HL-60 (cell line): Measurements from ENCODE around the gene RPL34.

Experiments used
- GABPA ChIP-seq: IDR thresholded peaks from 2 replicates; pipeline ENCODE4 v1.6.1; 2012; ENCODE audit warnings: low read depth
- POLR2AphosphoS5 ChIP-seq: IDR thresholded peaks from 2 replicates; pipeline ENCODE4 v1.6.1; 2012; ENCODE audit warnings: low read depth
- SPI1 ChIP-seq: IDR thresholded peaks from 2 replicates; pipeline ENCODE4 v1.6.1; 2012; ENCODE audit warnings: low read depth, mild to moderate bottlenecking, borderline replicate concordance
- TF ChIP-seq, protein P1 (sequence below): IDR thresholded peaks from one replicate; pipeline ENCODE4 v1.5.1; 2011; ENCODE audit warnings: low read length, control low read depth, inconsistent platforms; ENCODE audit not compliant: insufficient read depth
- TF ChIP-seq, protein P2 (sequence below): IDR thresholded peaks from 2 replicates; pipeline ENCODE4 v1.6.1; 2012; ENCODE audit warnings: low read depth; ENCODE audit not compliant: insufficient replicate concordance

DNA sequence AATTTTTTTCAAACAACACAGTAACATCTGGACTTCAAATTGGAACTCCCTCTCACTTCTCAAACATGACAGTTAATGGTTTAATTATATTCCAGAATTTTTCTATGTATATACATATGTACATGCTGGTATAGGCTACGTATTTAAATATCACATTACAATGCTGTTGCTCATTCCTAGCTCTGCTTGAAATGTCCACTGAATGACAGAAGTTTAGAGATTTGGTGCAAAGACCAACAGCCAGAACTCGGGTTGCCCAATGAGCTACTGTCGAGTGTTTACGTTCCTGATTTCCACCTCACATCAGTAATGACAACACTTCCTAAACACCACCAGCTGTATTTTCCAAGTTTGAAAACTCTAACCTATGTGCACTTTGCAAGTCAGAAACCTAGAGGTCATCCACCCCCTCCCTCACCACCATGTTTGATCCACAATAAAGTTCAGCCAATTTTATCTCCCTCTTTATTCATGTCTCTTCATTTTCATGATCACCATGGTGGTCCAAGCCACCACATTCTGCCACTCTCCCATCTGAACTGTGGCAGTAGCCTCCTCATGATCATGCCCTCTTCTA is 49.3 kb upstream of the RPL34 start:
- TF ChIP-seq, protein P1, sequence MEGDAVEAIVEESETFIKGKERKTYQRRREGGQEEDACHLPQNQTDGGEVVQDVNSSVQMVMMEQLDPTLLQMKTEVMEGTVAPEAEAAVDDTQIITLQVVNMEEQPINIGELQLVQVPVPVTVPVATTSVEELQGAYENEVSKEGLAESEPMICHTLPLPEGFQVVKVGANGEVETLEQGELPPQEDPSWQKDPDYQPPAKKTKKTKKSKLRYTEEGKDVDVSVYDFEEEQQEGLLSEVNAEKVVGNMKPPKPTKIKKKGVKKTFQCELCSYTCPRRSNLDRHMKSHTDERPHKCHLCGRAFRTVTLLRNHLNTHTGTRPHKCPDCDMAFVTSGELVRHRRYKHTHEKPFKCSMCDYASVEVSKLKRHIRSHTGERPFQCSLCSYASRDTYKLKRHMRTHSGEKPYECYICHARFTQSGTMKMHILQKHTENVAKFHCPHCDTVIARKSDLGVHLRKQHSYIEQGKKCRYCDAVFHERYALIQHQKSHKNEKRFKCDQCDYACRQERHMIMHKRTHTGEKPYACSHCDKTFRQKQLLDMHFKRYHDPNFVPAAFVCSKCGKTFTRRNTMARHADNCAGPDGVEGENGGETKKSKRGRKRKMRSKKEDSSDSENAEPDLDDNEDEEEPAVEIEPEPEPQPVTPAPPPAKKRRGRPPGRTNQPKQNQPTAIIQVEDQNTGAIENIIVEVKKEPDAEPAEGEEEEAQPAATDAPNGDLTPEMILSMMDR: no peak
- TF ChIP-seq POLR2AphosphoS5 (no peak), GABPA (no peak), SPI1 (no peak)
- TF ChIP-seq, protein P2, sequence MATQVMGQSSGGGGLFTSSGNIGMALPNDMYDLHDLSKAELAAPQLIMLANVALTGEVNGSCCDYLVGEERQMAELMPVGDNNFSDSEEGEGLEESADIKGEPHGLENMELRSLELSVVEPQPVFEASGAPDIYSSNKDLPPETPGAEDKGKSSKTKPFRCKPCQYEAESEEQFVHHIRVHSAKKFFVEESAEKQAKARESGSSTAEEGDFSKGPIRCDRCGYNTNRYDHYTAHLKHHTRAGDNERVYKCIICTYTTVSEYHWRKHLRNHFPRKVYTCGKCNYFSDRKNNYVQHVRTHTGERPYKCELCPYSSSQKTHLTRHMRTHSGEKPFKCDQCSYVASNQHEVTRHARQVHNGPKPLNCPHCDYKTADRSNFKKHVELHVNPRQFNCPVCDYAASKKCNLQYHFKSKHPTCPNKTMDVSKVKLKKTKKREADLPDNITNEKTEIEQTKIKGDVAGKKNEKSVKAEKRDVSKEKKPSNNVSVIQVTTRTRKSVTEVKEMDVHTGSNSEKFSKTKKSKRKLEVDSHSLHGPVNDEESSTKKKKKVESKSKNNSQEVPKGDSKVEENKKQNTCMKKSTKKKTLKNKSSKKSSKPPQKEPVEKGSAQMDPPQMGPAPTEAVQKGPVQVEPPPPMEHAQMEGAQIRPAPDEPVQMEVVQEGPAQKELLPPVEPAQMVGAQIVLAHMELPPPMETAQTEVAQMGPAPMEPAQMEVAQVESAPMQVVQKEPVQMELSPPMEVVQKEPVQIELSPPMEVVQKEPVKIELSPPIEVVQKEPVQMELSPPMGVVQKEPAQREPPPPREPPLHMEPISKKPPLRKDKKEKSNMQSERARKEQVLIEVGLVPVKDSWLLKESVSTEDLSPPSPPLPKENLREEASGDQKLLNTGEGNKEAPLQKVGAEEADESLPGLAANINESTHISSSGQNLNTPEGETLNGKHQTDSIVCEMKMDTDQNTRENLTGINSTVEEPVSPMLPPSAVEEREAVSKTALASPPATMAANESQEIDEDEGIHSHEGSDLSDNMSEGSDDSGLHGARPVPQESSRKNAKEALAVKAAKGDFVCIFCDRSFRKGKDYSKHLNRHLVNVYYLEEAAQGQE: no peak
